A673 (cell line): ENCODE data around the gene DZANK1. TPM values are rescaled to one million over a fixed set of nuclear protein-coding genes. Genes with fewer than 3 reads are reported as not detected.

ENCODE experiments used
- BruUV-seq: library from RNA; stranded (reverse); fragments of 400-500 nt; replicated peaks from 2 replicates; lab custom pipeline; 2021; lab: Mats Ljungman, UMichigan
- CTCF ChIA-PET: fragments of 300-600 bp; sonication (Branson Sonifier 250); formaldehyde crosslinking; loops from one replicate; lab custom pipeline; 2022; ENCODE audit warnings: antibody characterized with exemption; lab: Charles Lee
- POLR2A ChIA-PET: fragments of 300-600 bp; sonication (Branson Sonifier 250); formaldehyde crosslinking; loops from one replicate; lab custom pipeline; 2022; ENCODE audit warnings: antibody characterized with exemption; ENCODE audit not compliant: low non-redundant PET; lab: Charles Lee
- DNase-seq: peaks from one replicate; pipeline ENCODE4 v3.0.0-alpha.2; 2015; ENCODE audit warnings: low spot score
- H3K27ac ChIP-seq: fragments of 200-600 bp; sonication (generic); 2 replicates; pipeline ENCODE4 v1.5.1; 2016; ENCODE audit warnings: mixed run types, low read depth, mild to moderate bottlenecking, mixed read lengths, antibody characterized with exemption, low read length; ENCODE audit not compliant: poor library complexity, severe bottlenecking
- H3K27me3 ChIP-seq: fragments of 200-600 bp; sonication (generic); replicated peaks from 2 replicates; pipeline ENCODE4 v1.6.1; 2017; ENCODE audit warnings: mixed run types, low read depth, mild to moderate bottlenecking, mixed read lengths, antibody characterized with exemption, low read length; ENCODE audit not compliant: insufficient read depth, poor library complexity
- H3K36me3 ChIP-seq: fragments of 200-600 bp; sonication (generic); 2 replicates; pipeline ENCODE4 v1.6.1; 2016; ENCODE audit warnings: mixed run types, mild to moderate bottlenecking, mixed read lengths, antibody characterized with exemption, low read length; ENCODE audit not compliant: insufficient read depth, poor library complexity, severe bottlenecking
- H3K4me1 ChIP-seq: fragments of 200-600 bp; sonication (generic); 2 replicates; pipeline ENCODE4 v1.6.1; 2017; ENCODE audit warnings: mixed run types, mild to moderate bottlenecking, mixed read lengths, antibody characterized with exemption, low read length; ENCODE audit not compliant: insufficient read depth, poor library complexity, severe bottlenecking
- H3K4me3 ChIP-seq: fragments of 200-600 bp; sonication (generic); 2 replicates; pipeline ENCODE4 v1.5.1; 2016; ENCODE audit warnings: low read depth, mixed run types, mild to moderate bottlenecking, mixed read lengths, low read length; ENCODE audit not compliant: poor library complexity, severe bottlenecking
- H3K9me3 ChIP-seq: fragments of 200-600 bp; sonication (generic); 2 replicates; pipeline ENCODE4 v1.6.1; 2016; ENCODE audit warnings: mixed run types, low read depth, mild to moderate bottlenecking, mixed read lengths, antibody characterized with exemption, low read length; ENCODE audit not compliant: poor library complexity, severe bottlenecking
- EZH2 ChIP-seq: fragments of 200-600 bp; sonication (generic); IDR thresholded peaks from 2 replicates; pipeline ENCODE4 v1.6.1; 2017; ENCODE audit warnings: borderline replicate concordance, low read depth, mild to moderate bottlenecking, mixed read lengths, antibody characterized with exemption, low read length; ENCODE audit not compliant: poor library complexity, severe bottlenecking
- intact Hi-C: fragments of 100-400 bp; cut with micrococcal nuclease; formaldehyde crosslinking; loops from one replicate; pipeline ENCODE4 v1.10.0; 2022; ENCODE audit not compliant: unreplicated experiment
- total RNA-seq: library from RNA; stranded (reverse); gene quantifications from 2 replicates; pipeline ENCODE4 v1.2.3, GENCODE V29; 2021
- TF ChIP-seq, protein P1 (sequence below): fragments of 300-800, 200-600 bp; sonication (generic); conservative IDR thresholded peaks from 2 replicates; pipeline ENCODE4 v1.5.1; 2017; ENCODE audit warnings: low read depth, mild to moderate bottlenecking, antibody characterized with exemption, low read length, moderate library complexity, mixed read lengths

DZANK1 gene
- total RNA-seq, 1 experiment from 2014 or later, result 3.9 TPM

DNA sequence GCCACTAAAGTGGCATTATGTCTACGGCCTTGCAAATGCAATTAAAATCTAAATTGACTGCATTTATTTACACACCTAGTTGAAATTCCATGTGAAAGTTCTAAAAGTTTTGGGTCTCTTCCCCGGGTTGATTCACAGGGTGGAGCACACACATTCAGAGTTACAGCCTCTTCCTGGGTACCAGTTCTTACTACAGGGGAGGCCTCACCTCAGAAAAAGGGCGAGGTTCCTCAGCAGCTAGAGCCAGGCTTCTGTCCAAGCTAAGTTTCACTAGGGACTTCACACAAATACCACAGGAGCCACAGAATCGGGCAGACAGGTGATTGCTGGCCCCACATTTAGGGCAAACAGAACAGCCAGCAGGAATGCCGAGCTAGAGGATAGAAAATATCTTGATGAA lies 52.7 kb downstream of the DZANK1 start:
- intact Hi-C loops, result loop anchor here (10.0 kb wide), 1 partner anchor 221 kb away; no protein-coding TSS in a partner anchor
- ChIA-PET POLR2A (no interaction called here), CTCF (no interaction called here)
- Histone ChIP-seq H3K4me3 (no peak overlapping the region), H3K9me3 (no peaks in the 10 kb centered on the region), H3K27me3 (no peaks in the 10 kb centered on the region), H3K36me3 (no peaks in the 10 kb centered on the region), H3K4me1 (no peaks in the 10 kb centered on the region), H3K27ac (no peak overlapping the region)
- DNase-seq, result no peak
- TF ChIP-seq EZH2, result no peak
- TF ChIP-seq, protein P1, sequence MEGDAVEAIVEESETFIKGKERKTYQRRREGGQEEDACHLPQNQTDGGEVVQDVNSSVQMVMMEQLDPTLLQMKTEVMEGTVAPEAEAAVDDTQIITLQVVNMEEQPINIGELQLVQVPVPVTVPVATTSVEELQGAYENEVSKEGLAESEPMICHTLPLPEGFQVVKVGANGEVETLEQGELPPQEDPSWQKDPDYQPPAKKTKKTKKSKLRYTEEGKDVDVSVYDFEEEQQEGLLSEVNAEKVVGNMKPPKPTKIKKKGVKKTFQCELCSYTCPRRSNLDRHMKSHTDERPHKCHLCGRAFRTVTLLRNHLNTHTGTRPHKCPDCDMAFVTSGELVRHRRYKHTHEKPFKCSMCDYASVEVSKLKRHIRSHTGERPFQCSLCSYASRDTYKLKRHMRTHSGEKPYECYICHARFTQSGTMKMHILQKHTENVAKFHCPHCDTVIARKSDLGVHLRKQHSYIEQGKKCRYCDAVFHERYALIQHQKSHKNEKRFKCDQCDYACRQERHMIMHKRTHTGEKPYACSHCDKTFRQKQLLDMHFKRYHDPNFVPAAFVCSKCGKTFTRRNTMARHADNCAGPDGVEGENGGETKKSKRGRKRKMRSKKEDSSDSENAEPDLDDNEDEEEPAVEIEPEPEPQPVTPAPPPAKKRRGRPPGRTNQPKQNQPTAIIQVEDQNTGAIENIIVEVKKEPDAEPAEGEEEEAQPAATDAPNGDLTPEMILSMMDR, result no peak
- BruUV-seq, result no TSS peak

DNA sequence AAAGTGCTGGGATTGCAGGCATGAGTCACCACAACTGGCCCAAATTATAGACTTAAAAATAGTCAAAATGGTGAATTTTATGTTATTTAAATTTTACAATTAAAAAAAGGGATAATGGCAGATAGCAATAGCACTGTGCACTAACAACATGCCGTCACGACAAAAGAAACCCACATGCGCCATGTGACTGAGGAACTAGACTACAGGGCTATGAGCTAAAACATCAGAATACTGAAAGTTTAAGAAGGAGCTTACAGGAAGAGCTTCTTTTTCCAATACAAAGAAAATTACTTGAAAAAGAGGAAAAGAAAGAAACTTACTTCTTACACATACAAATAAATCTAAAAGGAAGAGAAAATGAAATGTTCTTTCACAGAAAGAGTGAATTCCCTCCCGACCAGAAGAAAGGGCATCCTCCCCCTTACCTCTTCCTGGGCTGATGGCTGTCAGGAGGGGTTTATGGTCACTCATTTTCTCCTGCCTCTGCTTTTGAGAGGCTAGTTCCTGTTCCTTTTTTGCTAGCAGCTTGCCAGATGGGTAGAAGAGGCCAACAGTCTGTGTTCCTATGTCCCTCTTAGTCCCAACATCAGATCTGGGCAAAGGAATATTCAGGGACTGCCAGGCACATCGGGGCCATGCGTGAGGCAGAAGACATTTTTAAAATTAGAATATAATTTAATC lies 54.5 kb downstream of the DZANK1 start:
- ChIA-PET POLR2A (no interaction called here), CTCF (no interaction called here)
- intact Hi-C loops, result loop anchor here (10.0 kb wide), 1 partner anchor 222 kb away; no protein-coding TSS in a partner anchor
- H3K9me3 ChIP-seq, result no peaks in the 10 kb centered on the region
- no peak overlapping the region for H3K4me3 ChIP-seq
- no peak for DNase-seq
- no peaks in the 10 kb centered on the region for H3K27me3 ChIP-seq
- no peak overlapping the region for H3K27ac ChIP-seq
- no TSS peak for BruUV-seq
- no peak for TF ChIP-seq EZH2
- TF ChIP-seq, protein P1, result no peak
- no peaks in the 10 kb centered on the region for H3K36me3 ChIP-seq
- no peaks in the 10 kb centered on the region for H3K4me1 ChIP-seq

DNA sequence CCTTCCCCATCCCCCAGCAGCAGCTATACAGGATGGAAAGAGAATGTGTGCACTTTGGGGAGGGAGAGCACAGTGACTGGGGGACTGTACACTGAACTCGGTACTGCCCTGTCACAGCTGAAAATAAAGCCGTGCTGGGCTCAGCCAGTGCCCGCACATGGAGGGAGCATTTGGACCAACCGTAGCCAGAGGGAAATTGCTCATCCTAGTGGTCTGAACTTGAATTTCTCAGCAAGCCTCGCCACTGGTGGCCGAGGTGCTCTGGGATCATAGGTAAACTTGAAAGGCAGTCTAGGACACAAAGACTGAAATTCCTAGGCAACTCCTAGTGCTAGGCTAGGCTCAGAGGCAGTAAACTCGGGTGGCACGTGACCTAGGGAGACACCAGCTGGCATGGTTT lies 61.0 kb downstream of the DZANK1 start:
- ChIA-PET CTCF (no interaction called here), POLR2A (no interaction called here)
- intact Hi-C loops, result no loop called here
- no peak overlapping the region for H3K27ac ChIP-seq
- no peaks in the 10 kb centered on the region for H3K27me3 ChIP-seq
- no peaks in the 10 kb centered on the region for H3K4me1 ChIP-seq
- H3K9me3 ChIP-seq, result no peaks in the 10 kb centered on the region
- no peak for TF ChIP-seq EZH2
- TF ChIP-seq, protein P1, result no peak
- H3K4me3 ChIP-seq, result no peak overlapping the region
- DNase-seq, result no peak
- H3K36me3 ChIP-seq, result no peaks in the 10 kb centered on the region
- BruUV-seq, result no TSS peak
